PC-3 (cell line): Measurements from ENCODE around the gene ANGPT4.

Experiments
- CTCF ChIP-seq: fragments of 300-600 bp; sonication (generic); conservative IDR thresholded peaks from 2 replicates; pipeline ENCODE4 v1.5.1; 2017; ENCODE audit warnings: antibody characterized with exemption, low read depth, mild to moderate bottlenecking, low read length
- EZH2phosphoT487 ChIP-seq: fragments of 300-600 bp; sonication (generic); IDR thresholded peaks from 2 replicates; pipeline ENCODE4 v1.6.1; 2018; ENCODE audit warnings: mild to moderate bottlenecking, antibody characterized with exemption, low read length, borderline replicate concordance

GRCh38 chr20:916825-917224 is 691 bp upstream of the ANGPT4 start:
- TF ChIP-seq EZH2phosphoT487 (no peak), CTCF (no peak)
